ENCODE results near the gene MED16. TPM values are rescaled to one million over a fixed set of nuclear protein-coding genes. Genes with fewer than 3 reads are reported as not detected.

MED16 gene
- total and polyA plus RNA-seq, 2 of the 13 experiments (the other 11 are each of a cell fraction or from before 2014, with no cell fraction given) = 13.3 to 14.8 TPM

DNA sequence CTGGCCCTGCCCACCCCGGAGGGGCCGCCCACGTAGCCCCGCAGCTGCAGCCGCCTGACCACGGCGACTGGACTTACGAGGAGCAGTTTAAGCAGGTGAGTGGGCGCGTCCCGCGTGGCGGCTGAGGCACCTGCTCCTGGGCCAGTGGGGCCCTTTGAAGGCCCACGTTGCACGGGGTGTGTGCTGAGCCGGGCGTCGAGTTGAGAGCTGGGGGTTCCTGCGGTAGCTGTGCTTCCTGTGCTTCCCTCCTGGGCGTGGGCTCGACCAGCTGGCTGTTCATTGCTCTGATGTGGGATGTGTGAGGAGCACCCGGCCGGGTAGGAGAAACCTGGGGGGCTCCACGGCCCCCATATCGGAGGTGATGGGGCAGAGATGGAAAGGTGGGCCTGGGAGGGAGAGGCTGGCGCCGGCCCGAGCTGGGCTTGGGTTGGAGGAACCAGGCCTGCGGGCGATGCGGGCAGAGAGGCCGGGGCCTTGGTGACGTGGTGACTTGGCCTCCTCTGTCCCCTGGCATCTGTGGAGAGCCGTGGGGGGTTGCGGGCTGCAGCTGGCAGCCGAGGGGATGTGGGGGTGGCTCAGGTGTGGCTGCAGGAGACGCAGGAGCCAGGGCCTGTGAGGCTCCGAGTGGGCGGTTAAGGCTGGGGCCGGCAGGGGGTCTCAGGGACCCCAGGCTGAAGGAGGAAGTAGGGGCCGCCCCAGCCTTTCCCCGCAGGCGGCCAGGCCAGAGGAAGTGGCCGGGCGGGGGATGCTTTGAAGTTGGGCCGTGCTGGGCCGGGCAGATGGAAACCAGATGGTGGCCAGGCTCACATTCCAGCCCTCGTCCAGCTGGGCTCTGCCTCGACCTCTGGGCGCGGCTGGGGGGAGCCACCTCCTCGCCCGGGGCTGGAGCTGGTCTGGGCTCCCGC, 39.9 kb upstream of the MED16 start (continued):
- no peak for TF ChIP-seq ARHGAP35 (CRISPR knock-in tag; IDR thresholded peaks at IDR 0.05; ENCODE audit: borderline replicate concordance)
- 0 out of 2 replicates have a peak, but pooled peaks have one; percentile 15 for TF ChIP-seq DNMT1 (CRISPR knock-in tag; IDR thresholded peaks at IDR 0.05)
- TF ChIP-seq THYN1 (CRISPR knock-in tag; IDR thresholded peaks at IDR 0.05; ENCODE audit: borderline replicate concordance, low read depth) = no peak
- no peak for TF ChIP-seq ZNF850 (CRISPR knock-in tag; conservative IDR thresholded peaks at IDR 0.05)
- TF ChIP-seq RBFOX2 (IDR thresholded peaks at IDR 0.05; ENCODE audit: low read depth, low read length) = peak; percentile 88
- TF ChIP-seq AKAP8 (CRISPR knock-in tag; IDR thresholded peaks at IDR 0.05) = peak; percentile 71; the same call in 1 of the 2 replicates
- TF ChIP-seq, protein P1, sequence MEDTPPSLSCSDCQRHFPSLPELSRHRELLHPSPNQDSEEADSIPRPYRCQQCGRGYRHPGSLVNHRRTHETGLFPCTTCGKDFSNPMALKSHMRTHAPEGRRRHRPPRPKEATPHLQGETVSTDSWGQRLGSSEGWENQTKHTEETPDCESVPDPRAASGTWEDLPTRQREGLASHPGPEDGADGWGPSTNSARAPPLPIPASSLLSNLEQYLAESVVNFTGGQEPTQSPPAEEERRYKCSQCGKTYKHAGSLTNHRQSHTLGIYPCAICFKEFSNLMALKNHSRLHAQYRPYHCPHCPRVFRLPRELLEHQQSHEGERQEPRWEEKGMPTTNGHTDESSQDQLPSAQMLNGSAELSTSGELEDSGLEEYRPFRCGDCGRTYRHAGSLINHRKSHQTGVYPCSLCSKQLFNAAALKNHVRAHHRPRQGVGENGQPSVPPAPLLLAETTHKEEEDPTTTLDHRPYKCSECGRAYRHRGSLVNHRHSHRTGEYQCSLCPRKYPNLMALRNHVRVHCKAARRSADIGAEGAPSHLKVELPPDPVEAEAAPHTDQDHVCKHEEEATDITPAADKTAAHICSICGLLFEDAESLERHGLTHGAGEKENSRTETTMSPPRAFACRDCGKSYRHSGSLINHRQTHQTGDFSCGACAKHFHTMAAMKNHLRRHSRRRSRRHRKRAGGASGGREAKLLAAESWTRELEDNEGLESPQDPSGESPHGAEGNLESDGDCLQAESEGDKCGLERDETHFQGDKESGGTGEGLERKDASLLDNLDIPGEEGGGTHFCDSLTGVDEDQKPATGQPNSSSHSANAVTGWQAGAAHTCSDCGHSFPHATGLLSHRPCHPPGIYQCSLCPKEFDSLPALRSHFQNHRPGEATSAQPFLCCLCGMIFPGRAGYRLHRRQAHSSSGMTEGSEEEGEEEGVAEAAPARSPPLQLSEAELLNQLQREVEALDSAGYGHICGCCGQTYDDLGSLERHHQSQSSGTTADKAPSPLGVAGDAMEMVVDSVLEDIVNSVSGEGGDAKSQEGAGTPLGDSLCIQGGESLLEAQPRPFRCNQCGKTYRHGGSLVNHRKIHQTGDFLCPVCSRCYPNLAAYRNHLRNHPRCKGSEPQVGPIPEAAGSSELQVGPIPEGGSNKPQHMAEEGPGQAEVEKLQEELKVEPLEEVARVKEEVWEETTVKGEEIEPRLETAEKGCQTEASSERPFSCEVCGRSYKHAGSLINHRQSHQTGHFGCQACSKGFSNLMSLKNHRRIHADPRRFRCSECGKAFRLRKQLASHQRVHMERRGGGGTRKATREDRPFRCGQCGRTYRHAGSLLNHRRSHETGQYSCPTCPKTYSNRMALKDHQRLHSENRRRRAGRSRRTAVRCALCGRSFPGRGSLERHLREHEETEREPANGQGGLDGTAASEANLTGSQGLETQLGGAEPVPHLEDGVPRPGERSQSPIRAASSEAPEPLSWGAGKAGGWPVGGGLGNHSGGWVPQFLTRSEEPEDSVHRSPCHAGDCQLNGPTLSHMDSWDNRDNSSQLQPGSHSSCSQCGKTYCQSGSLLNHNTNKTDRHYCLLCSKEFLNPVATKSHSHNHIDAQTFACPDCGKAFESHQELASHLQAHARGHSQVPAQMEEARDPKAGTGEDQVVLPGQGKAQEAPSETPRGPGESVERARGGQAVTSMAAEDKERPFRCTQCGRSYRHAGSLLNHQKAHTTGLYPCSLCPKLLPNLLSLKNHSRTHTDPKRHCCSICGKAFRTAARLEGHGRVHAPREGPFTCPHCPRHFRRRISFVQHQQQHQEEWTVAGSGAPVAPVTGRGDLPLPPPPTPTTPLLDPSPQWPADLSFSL (CRISPR knock-in tag; IDR thresholded peaks at IDR 0.05) = no peak
- TF ChIP-seq, protein P2, sequence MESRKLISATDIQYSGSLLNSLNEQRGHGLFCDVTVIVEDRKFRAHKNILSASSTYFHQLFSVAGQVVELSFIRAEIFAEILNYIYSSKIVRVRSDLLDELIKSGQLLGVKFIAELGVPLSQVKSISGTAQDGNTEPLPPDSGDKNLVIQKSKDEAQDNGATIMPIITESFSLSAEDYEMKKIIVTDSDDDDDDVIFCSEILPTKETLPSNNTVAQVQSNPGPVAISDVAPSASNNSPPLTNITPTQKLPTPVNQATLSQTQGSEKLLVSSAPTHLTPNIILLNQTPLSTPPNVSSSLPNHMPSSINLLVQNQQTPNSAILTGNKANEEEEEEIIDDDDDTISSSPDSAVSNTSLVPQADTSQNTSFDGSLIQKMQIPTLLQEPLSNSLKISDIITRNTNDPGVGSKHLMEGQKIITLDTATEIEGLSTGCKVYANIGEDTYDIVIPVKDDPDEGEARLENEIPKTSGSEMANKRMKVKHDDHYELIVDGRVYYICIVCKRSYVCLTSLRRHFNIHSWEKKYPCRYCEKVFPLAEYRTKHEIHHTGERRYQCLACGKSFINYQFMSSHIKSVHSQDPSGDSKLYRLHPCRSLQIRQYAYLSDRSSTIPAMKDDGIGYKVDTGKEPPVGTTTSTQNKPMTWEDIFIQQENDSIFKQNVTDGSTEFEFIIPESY (CRISPR knock-in tag; IDR thresholded peaks at IDR 0.05) = peak; percentile 87
- 0 out of 2 replicates have a peak, but pooled peaks have one; percentile 27 for TF ChIP-seq MED1 (CRISPR knock-in tag; IDR thresholded peaks at IDR 0.05)
- TF ChIP-seq ZBTB7A (CRISPR knock-in tag; IDR thresholded peaks at IDR 0.05) = peak; percentile 73
- TF ChIP-seq ZNF607 (CRISPR knock-in tag; IDR thresholded peaks at IDR 0.05; ENCODE audit: borderline replicate concordance) = no peak
- peak; percentile 34; the same call in 1 of the 2 replicates for TF ChIP-seq ERF (CRISPR knock-in tag; IDR thresholded peaks at IDR 0.05)
- 0 out of 2 replicates have a peak, but pooled peaks have one; percentile 25 for TF ChIP-seq KLF12 (CRISPR knock-in tag; IDR thresholded peaks at IDR 0.05; ENCODE audit: borderline replicate concordance)
- no peak for TF ChIP-seq ZNF136 (CRISPR knock-in tag; IDR thresholded peaks at IDR 0.05; ENCODE audit: low read depth)
- TF ChIP-seq, protein P3, sequence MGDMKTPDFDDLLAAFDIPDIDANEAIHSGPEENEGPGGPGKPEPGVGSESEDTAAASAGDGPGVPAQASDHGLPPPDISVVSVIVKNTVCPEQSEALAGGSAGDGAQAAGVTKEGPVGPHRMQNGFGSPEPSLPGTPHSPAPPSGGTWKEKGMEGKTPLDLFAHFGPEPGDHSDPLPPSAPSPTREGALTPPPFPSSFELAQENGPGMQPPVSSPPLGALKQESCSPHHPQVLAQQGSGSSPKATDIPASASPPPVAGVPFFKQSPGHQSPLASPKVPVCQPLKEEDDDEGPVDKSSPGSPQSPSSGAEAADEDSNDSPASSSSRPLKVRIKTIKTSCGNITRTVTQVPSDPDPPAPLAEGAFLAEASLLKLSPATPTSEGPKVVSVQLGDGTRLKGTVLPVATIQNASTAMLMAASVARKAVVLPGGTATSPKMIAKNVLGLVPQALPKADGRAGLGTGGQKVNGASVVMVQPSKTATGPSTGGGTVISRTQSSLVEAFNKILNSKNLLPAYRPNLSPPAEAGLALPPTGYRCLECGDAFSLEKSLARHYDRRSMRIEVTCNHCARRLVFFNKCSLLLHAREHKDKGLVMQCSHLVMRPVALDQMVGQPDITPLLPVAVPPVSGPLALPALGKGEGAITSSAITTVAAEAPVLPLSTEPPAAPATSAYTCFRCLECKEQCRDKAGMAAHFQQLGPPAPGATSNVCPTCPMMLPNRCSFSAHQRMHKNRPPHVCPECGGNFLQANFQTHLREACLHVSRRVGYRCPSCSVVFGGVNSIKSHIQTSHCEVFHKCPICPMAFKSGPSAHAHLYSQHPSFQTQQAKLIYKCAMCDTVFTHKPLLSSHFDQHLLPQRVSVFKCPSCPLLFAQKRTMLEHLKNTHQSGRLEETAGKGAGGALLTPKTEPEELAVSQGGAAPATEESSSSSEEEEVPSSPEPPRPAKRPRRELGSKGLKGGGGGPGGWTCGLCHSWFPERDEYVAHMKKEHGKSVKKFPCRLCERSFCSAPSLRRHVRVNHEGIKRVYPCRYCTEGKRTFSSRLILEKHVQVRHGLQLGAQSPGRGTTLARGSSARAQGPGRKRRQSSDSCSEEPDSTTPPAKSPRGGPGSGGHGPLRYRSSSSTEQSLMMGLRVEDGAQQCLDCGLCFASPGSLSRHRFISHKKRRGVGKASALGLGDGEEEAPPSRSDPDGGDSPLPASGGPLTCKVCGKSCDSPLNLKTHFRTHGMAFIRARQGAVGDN (CRISPR knock-in tag; IDR thresholded peaks at IDR 0.05) = peak; percentile 85
